Measurements from ENCODE around the gene NRXN3.

DNA sequence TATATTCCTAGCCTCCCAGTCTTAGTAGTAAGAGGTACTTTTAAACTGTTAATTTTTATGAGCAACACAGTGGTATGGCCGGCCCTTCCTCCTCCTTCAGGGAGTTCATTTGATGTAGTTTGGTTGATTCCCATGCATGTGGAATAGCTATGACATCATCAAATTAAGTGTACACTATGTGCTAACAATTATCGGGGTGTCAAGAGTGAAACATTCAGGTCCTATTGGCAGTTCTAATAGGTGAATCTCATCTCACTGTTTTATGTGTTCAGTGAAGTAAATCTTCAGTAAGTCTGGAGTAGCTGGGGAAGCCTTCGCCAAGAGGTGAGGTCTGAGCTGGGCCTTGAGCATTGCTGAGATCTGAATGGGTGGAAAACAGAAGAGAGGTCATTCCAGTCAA lies 1384.6 kb downstream of the NRXN3 start:
- TF ChIP-seq, protein P1, sequence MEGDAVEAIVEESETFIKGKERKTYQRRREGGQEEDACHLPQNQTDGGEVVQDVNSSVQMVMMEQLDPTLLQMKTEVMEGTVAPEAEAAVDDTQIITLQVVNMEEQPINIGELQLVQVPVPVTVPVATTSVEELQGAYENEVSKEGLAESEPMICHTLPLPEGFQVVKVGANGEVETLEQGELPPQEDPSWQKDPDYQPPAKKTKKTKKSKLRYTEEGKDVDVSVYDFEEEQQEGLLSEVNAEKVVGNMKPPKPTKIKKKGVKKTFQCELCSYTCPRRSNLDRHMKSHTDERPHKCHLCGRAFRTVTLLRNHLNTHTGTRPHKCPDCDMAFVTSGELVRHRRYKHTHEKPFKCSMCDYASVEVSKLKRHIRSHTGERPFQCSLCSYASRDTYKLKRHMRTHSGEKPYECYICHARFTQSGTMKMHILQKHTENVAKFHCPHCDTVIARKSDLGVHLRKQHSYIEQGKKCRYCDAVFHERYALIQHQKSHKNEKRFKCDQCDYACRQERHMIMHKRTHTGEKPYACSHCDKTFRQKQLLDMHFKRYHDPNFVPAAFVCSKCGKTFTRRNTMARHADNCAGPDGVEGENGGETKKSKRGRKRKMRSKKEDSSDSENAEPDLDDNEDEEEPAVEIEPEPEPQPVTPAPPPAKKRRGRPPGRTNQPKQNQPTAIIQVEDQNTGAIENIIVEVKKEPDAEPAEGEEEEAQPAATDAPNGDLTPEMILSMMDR (conservative IDR thresholded peaks at IDR 0.05; ENCODE audit: low read length) = no peak
- TF ChIP-seq EZH2phosphoT487 (IDR thresholded peaks at IDR 0.05; ENCODE audit: borderline replicate concordance, low read depth, low read length) = no peak
